DND-41 (cell line): ENCODE measurements around the gene DEXI.

ENCODE experiments used
- ATAC-seq: fragments of 200-7000 bp; cut with Tn5 transposase; 3 replicates; pipeline ENCODE4 v1.9.1; 2021; ENCODE audit warnings: low read depth; ENCODE audit not compliant: insufficient read depth
- DNase-seq: peaks from one replicate; pipeline ENCODE4 v3.0.0-alpha.2; 2020
- H2AFZ ChIP-seq: 2 replicates; pipeline ENCODE4 v1.6.0; 2012; ENCODE audit warnings: low read depth, low read length
- H3K27ac ChIP-seq: 2 replicates; pipeline ENCODE4 v1.5.1; 2012; ENCODE audit warnings: low read length, inconsistent platforms
- H3K27me3 ChIP-seq: fragments of 200-600 bp; sonication (generic); 2 replicates; pipeline ENCODE4 v1.6.0; 2012; ENCODE audit warnings: low read length, mild to moderate bottlenecking, inconsistent platforms; ENCODE audit not compliant: insufficient read depth, poor library complexity
- H3K36me3 ChIP-seq: 2 replicates; pipeline ENCODE4 v1.5.1; 2012; ENCODE audit warnings: low read length, inconsistent platforms; ENCODE audit not compliant: insufficient read depth
- H3K4me1 ChIP-seq: 2 replicates; pipeline ENCODE4 v1.5.1; 2012; ENCODE audit warnings: mild to moderate bottlenecking, low read length; ENCODE audit not compliant: insufficient read depth
- H3K4me2 ChIP-seq: 2 replicates; pipeline ENCODE4 v1.6.0; 2012; ENCODE audit warnings: mild to moderate bottlenecking, moderate library complexity, low read length, inconsistent platforms; ENCODE audit not compliant: insufficient read depth
- H3K4me3 ChIP-seq, 2 experiments: fragments of 200-600 bp in 1 of 2; shearing (Covaris generic) in 1 of 2; 2 replicates each; pipeline ENCODE4 v1.5.1; 2012 to 2016; ENCODE audit warnings: inconsistent platforms in 2 of 2, low read length in 2 of 2, mild to moderate bottlenecking in 2 of 2, low read depth in 1 of 2, moderate library complexity in 1 of 2
- H3K79me2 ChIP-seq: 2 replicates; pipeline ENCODE4 v1.6.0; 2012; ENCODE audit warnings: low read length, inconsistent platforms; ENCODE audit not compliant: insufficient read depth
- H3K9ac ChIP-seq: 2 replicates; pipeline ENCODE4 v1.6.0; 2012; ENCODE audit warnings: low read depth, mild to moderate bottlenecking, inconsistent platforms, low read length, moderate library complexity
- H3K9me3 ChIP-seq: 2 replicates; pipeline ENCODE4 v1.5.1; 2012; ENCODE audit warnings: low read length, moderate library complexity, mild to moderate bottlenecking, inconsistent platforms; ENCODE audit not compliant: insufficient read depth, severe bottlenecking
- H4K20me1 ChIP-seq: 2 replicates; pipeline ENCODE4 v1.6.0; 2012; ENCODE audit warnings: low read length; ENCODE audit not compliant: insufficient read depth
- EZH2 ChIP-seq: IDR thresholded peaks from 3 replicates; pipeline ENCODE4 v1.6.1; 2012; ENCODE audit warnings: borderline replicate concordance, low read depth, mild to moderate bottlenecking, moderate library complexity, low read length, inconsistent platforms; ENCODE audit not compliant: severe bottlenecking
- TF ChIP-seq, protein P1 (sequence below): IDR thresholded peaks from 2 replicates; pipeline ENCODE4 v1.5.1; 2012; ENCODE audit warnings: borderline replicate concordance, low read length, moderate library complexity, mild to moderate bottlenecking; ENCODE audit not compliant: poor library complexity, severe bottlenecking; ENCODE audit errors: extremely low read depth

The DEXI gene

GRCh38 chr16:10902999-10903398, 39.3 kb downstream of the DEXI start:
- no peak overlapping the region for H3K4me2 ChIP-seq
- no peaks in the 10 kb centered on the region for H4K20me1 ChIP-seq
- H3K4me1 ChIP-seq, result no peaks in the 10 kb centered on the region
- no peak overlapping the region for H2AFZ ChIP-seq
- no peak overlapping the region for H3K9ac ChIP-seq
- H3K27ac ChIP-seq, result no peak overlapping the region
- H3K27me3 ChIP-seq, result no peaks in the 10 kb centered on the region
- ATAC-seq, result no peak
- no peaks in the 10 kb centered on the region for H3K79me2 ChIP-seq
- TF ChIP-seq EZH2, result no peak
- TF ChIP-seq, protein P1, sequence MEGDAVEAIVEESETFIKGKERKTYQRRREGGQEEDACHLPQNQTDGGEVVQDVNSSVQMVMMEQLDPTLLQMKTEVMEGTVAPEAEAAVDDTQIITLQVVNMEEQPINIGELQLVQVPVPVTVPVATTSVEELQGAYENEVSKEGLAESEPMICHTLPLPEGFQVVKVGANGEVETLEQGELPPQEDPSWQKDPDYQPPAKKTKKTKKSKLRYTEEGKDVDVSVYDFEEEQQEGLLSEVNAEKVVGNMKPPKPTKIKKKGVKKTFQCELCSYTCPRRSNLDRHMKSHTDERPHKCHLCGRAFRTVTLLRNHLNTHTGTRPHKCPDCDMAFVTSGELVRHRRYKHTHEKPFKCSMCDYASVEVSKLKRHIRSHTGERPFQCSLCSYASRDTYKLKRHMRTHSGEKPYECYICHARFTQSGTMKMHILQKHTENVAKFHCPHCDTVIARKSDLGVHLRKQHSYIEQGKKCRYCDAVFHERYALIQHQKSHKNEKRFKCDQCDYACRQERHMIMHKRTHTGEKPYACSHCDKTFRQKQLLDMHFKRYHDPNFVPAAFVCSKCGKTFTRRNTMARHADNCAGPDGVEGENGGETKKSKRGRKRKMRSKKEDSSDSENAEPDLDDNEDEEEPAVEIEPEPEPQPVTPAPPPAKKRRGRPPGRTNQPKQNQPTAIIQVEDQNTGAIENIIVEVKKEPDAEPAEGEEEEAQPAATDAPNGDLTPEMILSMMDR, result no peak
- no peak overlapping the region for H3K4me3 ChIP-seq
- H3K36me3 ChIP-seq, result no peaks in the 10 kb centered on the region
- DNase-seq, result no peak
- peaks cover 4% of the 10 kb centered on the region for H3K9me3 ChIP-seq

GRCh38 chr16:10897134-10897533, 45.1 kb downstream of the DEXI start:
- TF ChIP-seq, protein P1, result no peak
- TF ChIP-seq EZH2, result no peak
- no peak overlapping the region for H3K4me3 ChIP-seq
- H3K36me3 ChIP-seq, result no peaks in the 10 kb centered on the region
- H3K9ac ChIP-seq, result no peak overlapping the region
- no peaks in the 10 kb centered on the region for H3K9me3 ChIP-seq
- peaks cover 4% of the 10 kb centered on the region; the same call in 1 of the 2 replicates for H4K20me1 ChIP-seq
- no peak for DNase-seq
- ATAC-seq, result no peak
- no peaks in the 10 kb centered on the region for H3K27me3 ChIP-seq
- no peaks in the 10 kb centered on the region for H3K79me2 ChIP-seq
- no peaks in the 10 kb centered on the region for H3K4me1 ChIP-seq
- no peak overlapping the region for H3K4me2 ChIP-seq
- H3K27ac ChIP-seq, result no peak overlapping the region
- no peak overlapping the region for H2AFZ ChIP-seq

GRCh38 chr16:10896723-10897122, 45.5 kb downstream of the DEXI start:
- Histone ChIP-seq H4K20me1 (peaks cover 4% of the 10 kb centered on the region; the same call in 1 of the 2 replicates), H3K4me3 (no peak overlapping the region), H3K27me3 (no peaks in the 10 kb centered on the region), H3K36me3 (no peaks in the 10 kb centered on the region), H3K4me1 (no peaks in the 10 kb centered on the region), H3K79me2 (no peaks in the 10 kb centered on the region), H3K9ac (no peak overlapping the region), H3K9me3 (no peaks in the 10 kb centered on the region), H2AFZ (no peak overlapping the region), H3K4me2 (no peak overlapping the region), H3K27ac (no peak overlapping the region)
- ATAC-seq, result no peak
- no peak for DNase-seq
- no peak for TF ChIP-seq EZH2
- TF ChIP-seq, protein P1, result no peak

DNA sequence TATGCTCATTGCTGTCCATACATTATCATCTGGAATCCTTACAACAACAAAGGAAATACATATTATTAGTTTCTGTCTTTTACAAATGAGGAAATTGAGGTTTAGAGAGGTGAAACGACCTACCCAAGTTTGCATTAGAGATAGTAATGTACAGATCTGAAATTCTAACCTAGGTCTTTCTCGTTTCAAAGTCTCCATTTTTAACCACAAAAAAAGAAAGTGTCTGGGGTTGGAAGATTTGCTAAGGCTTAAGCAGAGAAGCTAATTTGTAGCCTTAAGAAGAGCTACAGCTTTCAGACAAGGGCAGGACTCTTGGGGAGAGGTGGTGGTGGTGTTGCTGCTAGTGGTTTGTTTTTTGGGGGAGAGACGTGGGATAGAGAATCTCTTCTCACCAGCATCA, 46.1 kb downstream of the DEXI start:
- Histone ChIP-seq H3K79me2 (no peaks in the 10 kb centered on the region), H3K9ac (no peak overlapping the region), H3K27me3 (no peaks in the 10 kb centered on the region), H3K9me3 (no peaks in the 10 kb centered on the region), H3K4me1 (no peaks in the 10 kb centered on the region), H4K20me1 (peaks cover 4% of the 10 kb centered on the region; the same call in 1 of the 2 replicates), H2AFZ (no peak overlapping the region), H3K36me3 (no peaks in the 10 kb centered on the region), H3K4me3 (no peak overlapping the region), H3K4me2 (no peak overlapping the region), H3K27ac (no peak overlapping the region)
- TF ChIP-seq, protein P1, result no peak
- TF ChIP-seq EZH2, result no peak
- no peak for ATAC-seq
- no peak for DNase-seq
